HL-60 (cell line): Measurements from ENCODE around the gene SCAI.

Experiments used
- DNase-seq, 2 experiments: peaks; one replicate each; pipeline ENCODE4 v3.0.0-alpha.2; 2010 to 2020; ENCODE audit warnings: low read depth in 1 of 2, low spot score in 1 of 2
- H3K27ac ChIP-seq: fragments of 250-450 bp; sonication (Bioruptor Pico); replicated peaks from 2 replicates; pipeline ENCODE4 v1.5.1; 2020; ENCODE audit warnings: mild to moderate bottlenecking, moderate library complexity
- H3K27me3 ChIP-seq: fragments of 250-450 bp; sonication (Bioruptor Pico); 2 replicates; pipeline ENCODE4 v1.5.1; 2021; ENCODE audit warnings: mild to moderate bottlenecking, moderate library complexity; ENCODE audit not compliant: insufficient read depth, poor library complexity, severe bottlenecking
- H3K4me3 ChIP-seq: replicated peaks from 2 replicates; pipeline ENCODE4 v1.5.1; 2011; ENCODE audit warnings: mild to moderate bottlenecking, control low read depth, low read length; ENCODE audit not compliant: insufficient read depth
- GABPA ChIP-seq: IDR thresholded peaks from 2 replicates; pipeline ENCODE4 v1.6.1; 2012; ENCODE audit warnings: low read depth
- POLR2AphosphoS5 ChIP-seq: IDR thresholded peaks from 2 replicates; pipeline ENCODE4 v1.6.1; 2012; ENCODE audit warnings: low read depth
- SPI1 ChIP-seq: IDR thresholded peaks from 2 replicates; pipeline ENCODE4 v1.6.1; 2012; ENCODE audit warnings: low read depth, mild to moderate bottlenecking, borderline replicate concordance
- TF ChIP-seq, protein P1 (sequence below): IDR thresholded peaks from 2 replicates; pipeline ENCODE4 v1.6.1; 2012; ENCODE audit warnings: low read depth; ENCODE audit not compliant: insufficient replicate concordance
- TF ChIP-seq, protein P2 (sequence below): IDR thresholded peaks from one replicate; pipeline ENCODE4 v1.5.1; 2011; ENCODE audit warnings: low read length, control low read depth, inconsistent platforms; ENCODE audit not compliant: insufficient read depth

SCAI gene

GRCh38 chr9:125066839-125067619 is 76.3 kb downstream of the SCAI start:
- no peaks in the 10 kb centered on the region for H3K27me3 ChIP-seq
- no peak for TF ChIP-seq POLR2AphosphoS5
- TF ChIP-seq, protein P1, sequence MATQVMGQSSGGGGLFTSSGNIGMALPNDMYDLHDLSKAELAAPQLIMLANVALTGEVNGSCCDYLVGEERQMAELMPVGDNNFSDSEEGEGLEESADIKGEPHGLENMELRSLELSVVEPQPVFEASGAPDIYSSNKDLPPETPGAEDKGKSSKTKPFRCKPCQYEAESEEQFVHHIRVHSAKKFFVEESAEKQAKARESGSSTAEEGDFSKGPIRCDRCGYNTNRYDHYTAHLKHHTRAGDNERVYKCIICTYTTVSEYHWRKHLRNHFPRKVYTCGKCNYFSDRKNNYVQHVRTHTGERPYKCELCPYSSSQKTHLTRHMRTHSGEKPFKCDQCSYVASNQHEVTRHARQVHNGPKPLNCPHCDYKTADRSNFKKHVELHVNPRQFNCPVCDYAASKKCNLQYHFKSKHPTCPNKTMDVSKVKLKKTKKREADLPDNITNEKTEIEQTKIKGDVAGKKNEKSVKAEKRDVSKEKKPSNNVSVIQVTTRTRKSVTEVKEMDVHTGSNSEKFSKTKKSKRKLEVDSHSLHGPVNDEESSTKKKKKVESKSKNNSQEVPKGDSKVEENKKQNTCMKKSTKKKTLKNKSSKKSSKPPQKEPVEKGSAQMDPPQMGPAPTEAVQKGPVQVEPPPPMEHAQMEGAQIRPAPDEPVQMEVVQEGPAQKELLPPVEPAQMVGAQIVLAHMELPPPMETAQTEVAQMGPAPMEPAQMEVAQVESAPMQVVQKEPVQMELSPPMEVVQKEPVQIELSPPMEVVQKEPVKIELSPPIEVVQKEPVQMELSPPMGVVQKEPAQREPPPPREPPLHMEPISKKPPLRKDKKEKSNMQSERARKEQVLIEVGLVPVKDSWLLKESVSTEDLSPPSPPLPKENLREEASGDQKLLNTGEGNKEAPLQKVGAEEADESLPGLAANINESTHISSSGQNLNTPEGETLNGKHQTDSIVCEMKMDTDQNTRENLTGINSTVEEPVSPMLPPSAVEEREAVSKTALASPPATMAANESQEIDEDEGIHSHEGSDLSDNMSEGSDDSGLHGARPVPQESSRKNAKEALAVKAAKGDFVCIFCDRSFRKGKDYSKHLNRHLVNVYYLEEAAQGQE, result no peak
- TF ChIP-seq GABPA, result no peak
- no peak for TF ChIP-seq SPI1
- TF ChIP-seq, protein P2, sequence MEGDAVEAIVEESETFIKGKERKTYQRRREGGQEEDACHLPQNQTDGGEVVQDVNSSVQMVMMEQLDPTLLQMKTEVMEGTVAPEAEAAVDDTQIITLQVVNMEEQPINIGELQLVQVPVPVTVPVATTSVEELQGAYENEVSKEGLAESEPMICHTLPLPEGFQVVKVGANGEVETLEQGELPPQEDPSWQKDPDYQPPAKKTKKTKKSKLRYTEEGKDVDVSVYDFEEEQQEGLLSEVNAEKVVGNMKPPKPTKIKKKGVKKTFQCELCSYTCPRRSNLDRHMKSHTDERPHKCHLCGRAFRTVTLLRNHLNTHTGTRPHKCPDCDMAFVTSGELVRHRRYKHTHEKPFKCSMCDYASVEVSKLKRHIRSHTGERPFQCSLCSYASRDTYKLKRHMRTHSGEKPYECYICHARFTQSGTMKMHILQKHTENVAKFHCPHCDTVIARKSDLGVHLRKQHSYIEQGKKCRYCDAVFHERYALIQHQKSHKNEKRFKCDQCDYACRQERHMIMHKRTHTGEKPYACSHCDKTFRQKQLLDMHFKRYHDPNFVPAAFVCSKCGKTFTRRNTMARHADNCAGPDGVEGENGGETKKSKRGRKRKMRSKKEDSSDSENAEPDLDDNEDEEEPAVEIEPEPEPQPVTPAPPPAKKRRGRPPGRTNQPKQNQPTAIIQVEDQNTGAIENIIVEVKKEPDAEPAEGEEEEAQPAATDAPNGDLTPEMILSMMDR, result no peak
- DNase-seq, result no peak
- H3K27ac ChIP-seq, result no peak overlapping the region
- no peak overlapping the region for H3K4me3 ChIP-seq

GRCh38 chr9:125061391-125061790 is 81.9 kb downstream of the SCAI start:
- no peak for DNase-seq
- Histone ChIP-seq H3K27ac (no peak overlapping the region), H3K4me3 (no peak overlapping the region), H3K27me3 (no peaks in the 10 kb centered on the region)
- TF ChIP-seq, protein P2, result no peak
- TF ChIP-seq, protein P1, result no peak
- no peak for TF ChIP-seq SPI1
- no peak for TF ChIP-seq GABPA
- TF ChIP-seq POLR2AphosphoS5, result no peak

- H3K27ac ChIP-seq, result no peak overlapping the region
- no peak for DNase-seq
- TF ChIP-seq, protein P2, result no peak
- TF ChIP-seq GABPA, result no peak
- no peak for TF ChIP-seq SPI1
- TF ChIP-seq POLR2AphosphoS5, result no peak
- TF ChIP-seq, protein P1, result no peak
- H3K27me3 ChIP-seq, result no peaks in the 10 kb centered on the region
- H3K4me3 ChIP-seq, result no peak overlapping the region
Measured at GRCh38 chr9:125049212-125050049, 93.9 kb downstream of the SCAI start.
